Esophagus muscularis mucosa (tissue), 4 donors: Measurements from ENCODE around the gene ZNF746. TPM values are rescaled to one million over a fixed set of nuclear protein-coding genes. Genes with fewer than 3 reads are reported as not detected.

Experiments used
- DNase-seq: peaks from one replicate; pipeline ENCODE4 v3.0.0-alpha.2; 2017; ENCODE audit errors: extremely low spot score
- H3K27ac ChIP-seq, 4 donors: fragments of 200-600 bp; sonication (generic); replicated peaks in 1 of 4; 1 replicate in 3 of 4; 2 replicates in 1 of 4; pipeline ENCODE4 v1.5.1; 2016 to 2019; ENCODE audit warnings: mild to moderate bottlenecking in 1 of 4
- H3K27me3 ChIP-seq, 4 donors: fragments of 200-600 bp; sonication (generic); one replicate each; pipeline versions ENCODE4 v1.5.1 to v1.6.0; 2016 to 2019
- H3K36me3 ChIP-seq, 4 donors: fragments of 200-600 bp; sonication (generic); one replicate each; pipeline ENCODE4 v1.5.1; 2016 to 2019
- H3K4me1 ChIP-seq, 4 donors: fragments of 200-600 bp; sonication (generic); one replicate each; pipeline ENCODE4 v1.5.1; 2016 to 2019
- H3K4me3 ChIP-seq, 4 donors: fragments of 200-600 bp; sonication (generic); 1 replicate in 2 of 4; 2 replicates in 2 of 4; pipeline ENCODE4 v1.5.1; 2016 to 2019; ENCODE audit warnings: mild to moderate bottlenecking in 4 of 4, moderate library complexity in 1 of 4
- H3K9me3 ChIP-seq, 4 donors: fragments of 200-600 bp; sonication (generic); 1 replicate in 3 of 4; 2 replicates in 1 of 4; pipeline ENCODE4 v1.5.1; 2016 to 2019
- CTCF ChIP-seq, 3 experiments: fragments of 200-600 bp in 2 of 3; fragments of 450-650 bp in 1 of 3; sonication (generic) in 2 of 3; IDR thresholded peaks; one replicate each; pipeline ENCODE4 v1.5.1; 2017 to 2019; ENCODE audit warnings: antibody characterized with exemption in 3 of 3, mild to moderate bottlenecking in 2 of 3, moderate library complexity in 1 of 3
- EP300 ChIP-seq: sonication (generic); formaldehyde crosslinking; IDR thresholded peaks from one replicate; pipeline ENCODE4 v1.6.1; 2017; ENCODE audit warnings: antibody characterized with exemption
- POLR2A ChIP-seq: fragments of 450-650 bp; IDR thresholded peaks from one replicate; pipeline ENCODE4 v1.6.1; 2017; ENCODE audit warnings: antibody characterized with exemption, moderate library complexity, mild to moderate bottlenecking, low read depth
- POLR2AphosphoS5 ChIP-seq, 2 donors: sonication (generic); formaldehyde crosslinking; IDR thresholded peaks; one replicate each; pipeline ENCODE4 v1.6.1; 2017; ENCODE audit warnings: antibody characterized with exemption in 2 of 2
- WGBS: methylation state at CpG from one replicate; pipeline ENCODE4 v1.1.5; 2018; 5-methylcytosine and 5-hydroxymethylcytosine counted together
- intact Hi-C: fragments of 100-400 bp; cut with DNase I; formaldehyde crosslinking; loops from one replicate; pipeline ENCODE4 v1.15.1; 2023
- total RNA-seq, 4 donors: library from RNA; depleted of rRNA; stranded (reverse); fragments of >200 nt; gene quantifications; one replicate each; pipeline versions ENCODE4 v1.1.0 to v1.2.1, GENCODE V29; 2016

ZNF746 gene
- total RNA-seq, 4 donors from 2014 or later, result 20.9 to 28.7 (median 27.9) TPM

DNA sequence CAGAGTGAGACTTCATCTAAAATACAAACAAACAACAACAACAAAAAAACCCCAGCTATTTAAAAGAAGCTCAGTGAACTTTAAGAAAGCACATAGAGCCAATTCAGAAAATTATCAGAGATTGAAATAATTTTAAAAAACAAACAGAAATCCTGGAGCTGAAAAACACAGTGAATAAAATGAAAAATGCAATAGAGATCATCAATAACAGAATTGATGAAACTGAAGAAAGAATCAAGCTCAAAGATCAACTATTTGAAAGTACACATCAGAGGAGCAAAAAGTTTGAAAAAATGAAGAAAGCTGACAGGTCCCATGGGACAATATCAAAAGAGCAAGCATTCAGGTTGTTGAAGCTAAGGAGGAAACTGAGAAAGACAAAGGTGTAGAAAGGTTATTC, 12.2 kb upstream of the ZNF746 start:
- Histone ChIP-seq H3K4me1 (no peaks in the 10 kb centered on the region), H3K9me3 (peaks cover 0 to 35% (median 32%) of the 10 kb centered on the region in 4 donors), H3K36me3 (no peaks in the 10 kb centered on the region), H3K27ac (no peak overlapping the region), H3K27me3 (no peaks in the 10 kb centered on the region), H3K4me3 (no peak overlapping the region)
- no peak for DNase-seq
- intact Hi-C loops, result no loop called here
- no peak for TF ChIP-seq CTCF (IDR thresholded peaks at IDR 0.05)
- no peak for TF ChIP-seq POLR2AphosphoS5 (IDR thresholded peaks at IDR 0.05)

DNA sequence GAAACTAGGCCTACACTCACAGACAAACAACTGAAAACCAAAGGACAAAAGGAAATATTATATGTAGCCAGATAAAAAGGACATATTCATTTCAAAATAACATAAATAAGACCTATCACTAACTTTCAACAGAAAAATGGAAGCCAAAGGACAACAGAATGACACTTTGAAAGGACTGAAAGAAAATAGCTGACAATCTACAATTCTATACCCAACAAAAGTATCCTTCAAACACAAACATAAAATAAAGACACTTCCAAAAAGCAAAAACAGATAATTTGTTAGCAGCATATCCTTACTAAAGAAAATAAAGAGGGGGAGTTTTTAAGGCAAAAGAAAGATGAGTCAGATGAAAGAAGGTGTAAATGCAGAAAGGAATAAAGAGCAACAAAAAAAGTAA, 7.9 kb upstream of the ZNF746 start:
- no peak overlapping the region for H3K4me3 ChIP-seq
- H3K27me3 ChIP-seq, result peaks cover 0 to 8% (median 0%) of the 10 kb centered on the region in 4 donors
- DNase-seq, result no peak
- intact Hi-C loops, result no loop called here
- TF ChIP-seq POLR2A (no peak), EP300 (no peak), CTCF (IDR thresholded peaks at IDR 0.05) (no peak), POLR2AphosphoS5 (IDR thresholded peaks at IDR 0.05) (no peak)
- no peaks in the 10 kb centered on the region for H3K4me1 ChIP-seq
- no peak overlapping the region for H3K27ac ChIP-seq
- no peaks in the 10 kb centered on the region for H3K36me3 ChIP-seq
- H3K9me3 ChIP-seq, result peaks cover 0 to 28% (median 25%) of the 10 kb centered on the region in 4 donors

- intact Hi-C loops, result no loop called here
- Histone ChIP-seq H3K4me1 (peaks cover 0 to 8% (median 7%) of the 10 kb centered on the region in 4 donors), H3K36me3 (no peaks in the 10 kb centered on the region), H3K27me3 (peaks cover 0 to 8% (median 0%) of the 10 kb centered on the region in 4 donors), H3K4me3 (no peak overlapping the region), H3K27ac (no peak overlapping the region), H3K9me3 (peaks cover 0 to 9% (median 5%) of the 10 kb centered on the region in 4 donors)
- DNase-seq, result no peak
- 71% methylated on average over 12 of the region's 13 CpGs for WGBS
- no peak for TF ChIP-seq CTCF (IDR thresholded peaks at IDR 0.05)
- TF ChIP-seq EP300, result no peak
- no peak for TF ChIP-seq POLR2A
- TF ChIP-seq POLR2AphosphoS5 (IDR thresholded peaks at IDR 0.05), result no peak
These were observed 4.0 kb upstream of the ZNF746 start for GRCh38 chr7:149501651-149502050.

DNA sequence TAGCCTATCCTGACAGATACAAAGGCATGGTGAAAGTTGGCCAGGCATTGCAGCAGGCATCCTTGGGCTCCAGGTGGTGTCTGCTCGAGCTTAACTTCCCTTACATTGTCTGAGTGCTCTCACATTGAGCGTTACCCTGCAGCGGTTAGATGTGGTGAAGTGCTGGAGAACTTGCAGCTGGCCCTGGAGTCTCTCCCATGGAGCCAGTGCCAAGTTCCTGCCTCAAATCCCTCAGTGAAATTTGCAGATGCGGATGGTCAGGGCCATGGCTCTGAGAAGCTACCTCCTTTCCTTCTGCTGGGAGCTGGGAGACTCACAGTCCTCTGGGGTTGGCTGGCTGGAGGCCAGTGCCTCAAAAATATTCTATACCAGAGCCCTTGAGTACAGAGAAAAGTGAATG, 3.3 kb upstream of the ZNF746 start:
- intact Hi-C loops, result no loop called here

More for the DNA sequence above, 3.3 kb upstream of the ZNF746 start:
- 29% methylated on average over 1 of the region's 4 CpGs for WGBS
- no peak for DNase-seq
- peaks cover 0 to 8% (median 0%) of the 10 kb centered on the region in 4 donors for H3K27me3 ChIP-seq
- H3K36me3 ChIP-seq, result no peaks in the 10 kb centered on the region
- no peak overlapping the region for H3K4me3 ChIP-seq
- H3K9me3 ChIP-seq, result peaks cover 0 to 6% (median under 1%) of the 10 kb centered on the region in 4 donors
- peaks cover 6 to 15% (median 14%) of the 10 kb centered on the region in 4 donors for H3K4me1 ChIP-seq
- no peak for TF ChIP-seq POLR2A
- TF ChIP-seq EP300, result no peak
- no peak for TF ChIP-seq POLR2AphosphoS5 (IDR thresholded peaks at IDR 0.05)
- no peak for TF ChIP-seq CTCF (IDR thresholded peaks at IDR 0.05)
- no peak overlapping the region for H3K27ac ChIP-seq
